Lung microvascular endothelial cell (primary cell): Measurements from ENCODE around the gene UBR1. TPM values are rescaled to one million over a fixed set of nuclear protein-coding genes. Genes with fewer than 3 reads are reported as not detected.

ENCODE experiments used
- DNase-seq, 2 donors: peaks; one replicate each; pipeline versions ENCODE4 v3.0.0 to v3.0.0-alpha.2; 2010; ENCODE audit warnings: low read depth in 2 of 2
- total RNA-seq: library from RNA; depleted of rRNA; stranded (reverse); fragments of >200 nt; gene quantifications from 2 replicates; pipeline ENCODE4 v1.2.1, GENCODE V29; 2014

The UBR1 gene
- total RNA-seq, 1 donor from 2014 or later: 46.2 TPM

GRCh38 chr15:43107751-43108150, 1.9 kb upstream of the UBR1 start:
- no peak for DNase-seq

- no peak for DNase-seq
Measured at GRCh38 chr15:43106486-43106829, 620 bp upstream of the UBR1 start.

- peak; percentile 28 to 45 for DNase-seq
Measured at GRCh38 chr15:43105077-43105736, 631 bp downstream of the UBR1 start.

GRCh38 chr15:43104426-43104825, 1.4 kb downstream of the UBR1 start:
- DNase-seq: peak in 1 of 2 donors; percentile 8

- DNase-seq: no peak
Measured at GRCh38 chr15:43103907-43104306, 1.9 kb downstream of the UBR1 start.

GRCh38 chr15:43102187-43102586, 3.7 kb downstream of the UBR1 start:
- DNase-seq: no peak

- DNase-seq: peak in 1 of 2 donors; percentile 9
Measured at GRCh38 chr15:43100971-43101370, 4.9 kb downstream of the UBR1 start.

- DNase-seq: no peak
Measured at GRCh38 chr15:43099105-43099845, 6.6 kb downstream of the UBR1 start.

GRCh38 chr15:43096411-43096810, 9.4 kb downstream of the UBR1 start:
- no peak for DNase-seq

GRCh38 chr15:43095708-43096347, 10.0 kb downstream of the UBR1 start:
- DNase-seq: no peak

- DNase-seq: no peak
Measured at GRCh38 chr15:43095243-43095642, 10.6 kb downstream of the UBR1 start.

GRCh38 chr15:43094416-43095030, 11.3 kb downstream of the UBR1 start:
- DNase-seq: no peak

GRCh38 chr15:43093026-43093425, 12.8 kb downstream of the UBR1 start:
- DNase-seq: peak in 1 of 2 donors; percentile 38

- DNase-seq: no peak
Measured at GRCh38 chr15:43091859-43092258, 14.0 kb downstream of the UBR1 start.

GRCh38 chr15:43086551-43086950, 19.3 kb downstream of the UBR1 start:
- no peak for DNase-seq

GRCh38 chr15:43085921-43086320, 19.9 kb downstream of the UBR1 start:
- no peak for DNase-seq

GRCh38 chr15:43082509-43082908, 23.3 kb downstream of the UBR1 start:
- no peak for DNase-seq

GRCh38 chr15:43081283-43081682, 24.6 kb downstream of the UBR1 start:
- DNase-seq: no peak

- no peak for DNase-seq
Measured at GRCh38 chr15:43071451-43071850, 34.4 kb downstream of the UBR1 start.

GRCh38 chr15:43070893-43071292, 34.9 kb downstream of the UBR1 start:
- no peak for DNase-seq

GRCh38 chr15:43070249-43070648, 35.6 kb downstream of the UBR1 start:
- DNase-seq: no peak

GRCh38 chr15:43067717-43068461, 37.9 kb downstream of the UBR1 start:
- no peak for DNase-seq
